Fibroblast of skin of abdomen (primary cell): Measurements from ENCODE around the gene IGFBP1. TPM values are rescaled to one million over a fixed set of nuclear protein-coding genes. Genes with fewer than 3 reads are reported as not detected.
"Not testable (repeated sequence)": the region's sequence is repeated elsewhere in the genome, so short reads cannot be mapped to it uniquely, and the experiment has no call there.

Experiments
- DNase-seq: peaks from one replicate; pipeline ENCODE4 v3.0.0-alpha.2; 2013
- polyA plus RNA-seq, 2 experiments: library from polyadenylated mRNA; unstranded; fragments of 120-200 nt; gene quantifications; one replicate each; pipeline ENCODE4 v1.2.1, GENCODE V29; 2013; ENCODE audit not compliant: insufficient read length in 2 of 2

IGFBP1 gene
- polyA plus RNA-seq (2013, experiment 1 of 2; ENCODE audit: insufficient read length) = not detected
- not detected for polyA plus RNA-seq (2013, experiment 2 of 2; ENCODE audit: insufficient read length)

DNA sequence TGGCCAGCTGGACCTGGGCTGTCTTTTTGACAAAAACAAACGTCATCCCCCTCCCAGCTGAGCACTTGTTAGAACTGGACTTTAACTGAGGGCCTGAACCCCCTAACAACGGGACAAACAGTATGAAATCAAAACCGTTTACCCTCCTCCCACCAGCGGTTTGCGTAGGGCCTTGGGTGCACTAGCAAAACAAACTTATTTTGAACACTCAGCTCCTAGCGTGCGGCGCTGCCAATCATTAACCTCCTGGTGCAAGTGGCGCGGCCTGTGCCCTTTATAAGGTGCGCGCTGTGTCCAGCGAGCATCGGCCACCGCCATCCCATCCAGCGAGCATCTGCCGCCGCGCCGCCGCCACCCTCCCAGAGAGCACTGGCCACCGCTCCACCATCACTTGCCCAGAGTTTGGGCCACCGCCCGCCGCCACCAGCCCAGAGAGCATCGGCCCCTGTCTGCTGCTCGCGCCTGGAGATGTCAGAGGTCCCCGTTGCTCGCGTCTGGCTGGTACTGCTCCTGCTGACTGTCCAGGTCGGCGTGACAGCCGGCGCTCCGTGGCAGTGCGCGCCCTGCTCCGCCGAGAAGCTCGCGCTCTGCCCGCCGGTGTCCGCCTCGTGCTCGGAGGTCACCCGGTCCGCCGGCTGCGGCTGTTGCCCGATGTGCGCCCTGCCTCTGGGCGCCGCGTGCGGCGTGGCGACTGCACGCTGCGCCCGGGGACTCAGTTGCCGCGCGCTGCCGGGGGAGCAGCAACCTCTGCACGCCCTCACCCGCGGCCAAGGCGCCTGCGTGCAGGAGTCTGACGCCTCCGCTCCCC, at the start of gene IGFBP1:
Gene IGFBP1 (plus strand): TSS at position 304 of the 808 bp plus-strand sequence. CDS start 165 bp downstream, at position 469.
- peak; percentile 12 for DNase-seq

GRCh38 chr7:45838852-45839251, 49.4 kb upstream of the IGFBP1 start:
- not testable (repeated sequence) for DNase-seq

DNA sequence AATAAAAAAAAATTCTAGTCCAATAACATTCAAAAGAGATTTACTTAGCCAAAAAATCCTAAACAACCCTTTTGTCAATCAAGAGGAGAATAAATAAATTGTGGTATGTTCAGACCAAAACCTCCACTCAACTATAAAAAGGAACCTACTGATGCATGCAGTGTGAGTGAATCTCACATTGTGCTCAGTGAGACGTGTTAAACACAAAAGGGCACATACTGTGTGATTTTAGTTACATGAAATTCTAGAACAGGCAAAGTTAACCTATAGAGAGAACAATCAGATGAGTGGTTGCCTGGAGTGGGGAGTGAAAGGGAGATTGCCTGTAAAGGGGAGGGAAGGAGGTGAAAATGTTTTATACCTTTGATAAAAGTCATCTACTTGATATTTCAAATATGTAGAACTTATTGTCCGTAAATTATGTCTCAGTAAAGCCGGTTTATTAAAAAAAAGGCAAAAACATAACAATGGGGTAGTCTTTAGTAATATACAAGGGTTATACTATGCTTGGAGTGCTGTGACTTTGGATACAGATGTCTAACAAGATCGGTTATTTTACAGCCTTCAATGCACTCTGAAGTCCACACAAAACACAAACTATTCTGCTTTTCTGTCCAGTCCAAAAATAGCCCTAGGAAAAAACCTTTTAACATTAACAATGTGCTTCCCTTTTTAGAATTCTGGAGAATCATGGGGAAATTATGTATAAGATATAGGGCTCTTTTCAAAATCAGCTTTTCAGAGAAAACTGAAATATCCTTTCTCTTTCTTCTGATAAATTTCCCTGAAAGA, 46.2 kb upstream of the IGFBP1 start:
- not testable (repeated sequence) for DNase-seq

- not testable (repeated sequence) for DNase-seq
Observed at GRCh38 chr7:45846536-45846935, 41.8 kb upstream of the IGFBP1 start.

- not testable (repeated sequence) for DNase-seq
Observed at GRCh38 chr7:45848734-45849133, 39.6 kb upstream of the IGFBP1 start.

DNA sequence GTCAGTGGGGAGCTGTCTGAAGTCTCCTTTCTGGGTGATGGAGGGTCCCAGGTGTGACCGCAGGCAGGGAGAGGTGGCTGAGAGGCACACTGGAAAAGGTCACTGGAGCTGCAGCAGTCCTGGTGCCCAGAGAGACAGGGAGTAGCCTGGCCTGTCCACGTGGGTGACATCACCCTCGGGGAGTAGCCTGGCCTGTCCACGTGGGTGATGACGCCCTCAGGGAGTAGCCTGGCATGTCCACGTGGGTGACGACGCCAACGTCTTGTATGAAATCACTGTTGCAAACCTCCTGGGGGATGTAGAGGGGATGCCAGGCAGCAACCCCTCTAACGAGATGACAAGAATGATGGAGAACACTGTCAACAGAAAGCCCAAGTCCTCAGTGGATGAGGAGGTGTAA, 35.3 kb upstream of the IGFBP1 start:
- not testable (repeated sequence) for DNase-seq

DNA sequence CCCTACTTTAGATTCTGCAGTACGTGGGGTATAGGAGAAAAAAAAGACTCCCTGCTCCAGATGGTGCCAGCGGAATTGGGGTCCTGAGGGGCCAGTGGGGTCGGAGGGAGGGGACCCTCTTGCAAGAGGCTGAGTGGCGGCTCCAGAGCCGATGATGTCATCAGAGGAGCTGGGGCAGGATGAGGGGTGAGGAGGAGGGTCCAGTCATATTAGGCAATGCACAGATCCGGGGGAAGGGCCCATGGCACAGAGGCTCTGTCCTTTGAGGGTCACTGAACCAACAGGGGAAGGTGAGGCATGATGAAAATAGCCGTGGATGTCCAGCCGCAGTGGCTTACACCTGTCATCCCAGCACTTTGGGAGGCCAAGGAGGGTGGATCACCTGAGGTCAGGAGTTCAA, 34.8 kb upstream of the IGFBP1 start:
- not testable (repeated sequence) for DNase-seq

DNA sequence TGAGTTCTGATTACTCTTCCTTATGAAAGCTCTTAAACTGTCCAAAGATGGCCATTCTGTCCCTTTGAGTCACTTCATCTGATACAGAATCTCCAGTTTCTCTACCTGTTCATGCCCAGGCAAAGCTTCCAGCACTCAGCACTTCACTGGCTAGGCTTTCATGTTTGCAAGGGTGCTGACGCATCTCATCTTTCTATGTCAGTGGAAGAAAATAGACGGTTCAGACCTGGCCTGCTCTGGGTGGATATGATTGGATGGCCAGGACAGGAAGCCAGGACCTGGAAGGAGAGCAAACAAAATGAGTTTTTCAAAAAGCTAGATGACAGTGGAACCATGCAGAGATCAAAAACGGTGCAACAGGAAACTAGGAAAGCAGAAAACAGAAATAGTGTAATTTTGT, 32.6 kb upstream of the IGFBP1 start:
- not testable (repeated sequence) for DNase-seq

GRCh38 chr7:45856888-45857287, 31.4 kb upstream of the IGFBP1 start:
- DNase-seq = not testable (repeated sequence)

GRCh38 chr7:45863715-45864114, 24.6 kb upstream of the IGFBP1 start:
- DNase-seq = no peak

- DNase-seq = no peak
Observed at GRCh38 chr7:45865594-45866410, 22.5 kb upstream of the IGFBP1 start.

- no peak for DNase-seq
Observed at GRCh38 chr7:45867471-45867870, 20.8 kb upstream of the IGFBP1 start.

GRCh38 chr7:45869426-45869825, 18.9 kb upstream of the IGFBP1 start:
- DNase-seq = peak; percentile 17

- DNase-seq = no peak
Observed at GRCh38 chr7:45872116-45873034, 15.9 kb upstream of the IGFBP1 start.

DNA sequence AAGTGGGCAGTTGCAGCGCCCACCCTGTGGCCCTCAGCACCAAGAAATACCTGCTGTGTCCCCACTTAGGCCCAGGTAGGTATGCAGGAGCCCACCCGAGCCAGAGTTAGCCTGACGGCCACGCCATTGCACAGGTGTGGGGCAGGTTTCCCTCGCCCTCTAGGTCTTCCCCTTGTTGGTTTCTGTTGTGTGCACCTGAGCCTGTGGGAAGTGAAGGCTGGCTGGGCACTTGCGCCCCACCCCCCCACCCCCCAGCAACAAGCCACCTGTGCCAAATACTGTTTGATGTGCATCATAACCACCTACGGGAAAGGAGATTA, 15.3 kb upstream of the IGFBP1 start, which contains the start of gene CCDC201:
Gene CCDC201 (minus strand): TSS at position 48 of the 320 bp plus-strand sequence. CDS start 75 bp downstream, outside the sequence.
- DNase-seq = no peak

DNA sequence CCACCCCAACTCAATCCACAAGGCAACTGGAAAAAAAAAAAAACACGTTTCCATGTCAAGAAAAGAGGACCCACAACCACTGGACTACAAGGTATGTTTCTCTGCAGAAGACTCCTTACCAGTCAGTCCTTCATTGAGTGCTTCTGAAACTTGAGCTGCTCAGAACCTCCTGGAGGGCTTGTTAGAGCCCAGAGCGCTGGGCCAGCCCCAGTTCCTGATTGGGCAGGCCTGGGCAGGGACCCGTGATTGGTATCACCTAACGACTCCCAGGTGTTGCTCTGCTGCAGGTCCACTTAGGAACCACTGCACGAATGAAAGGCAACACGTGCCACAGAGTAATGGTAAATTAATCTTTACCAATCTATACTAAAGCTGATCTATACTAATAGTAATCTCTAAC, 14.9 kb upstream of the IGFBP1 start:
- no peak for DNase-seq

GRCh38 chr7:45874408-45875131, 13.7 kb upstream of the IGFBP1 start:
- DNase-seq = peak; percentile 80

- DNase-seq = no peak
Observed at GRCh38 chr7:45876519-45876918, 11.8 kb upstream of the IGFBP1 start.

- no peak for DNase-seq
Observed at GRCh38 chr7:45878457-45879144, 9.7 kb upstream of the IGFBP1 start.

DNA sequence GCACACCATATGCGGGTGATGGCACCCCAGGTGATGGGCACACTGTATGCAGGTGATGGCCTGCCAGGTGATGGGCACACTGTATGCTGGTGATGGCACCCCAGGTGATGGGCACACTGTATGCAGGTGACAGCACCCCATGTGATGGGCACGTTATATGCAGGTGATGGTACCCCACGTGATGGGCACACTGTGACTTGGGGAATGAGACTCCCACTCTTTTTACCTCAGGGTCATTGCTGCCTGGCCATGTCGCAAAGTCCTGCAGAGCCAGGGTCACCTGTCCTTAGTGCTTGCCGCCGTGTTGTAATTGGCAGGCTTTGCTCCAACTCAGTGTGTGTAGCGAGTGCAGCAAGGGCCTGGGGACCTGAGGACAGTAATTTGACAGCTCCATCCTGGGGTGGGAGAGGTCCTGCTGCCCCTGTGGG, 7.8 kb upstream of the IGFBP1 start:
- DNase-seq = no peak
